ENCODE data around the gene TAF4B.

GRCh38 chr18:26262156-26262555 lies 35.9 kb downstream of the TAF4B start:
- no peak for TF ChIP-seq CHD2 (IDR thresholded peaks at IDR 0.05; ENCODE audit: low read length, partially characterized antibody)
- no peak for TF ChIP-seq PBX3 (IDR thresholded peaks at IDR 0.05)
- TF ChIP-seq USF1 (IDR thresholded peaks at IDR 0.05; ENCODE audit: borderline replicate concordance, low read depth): no peak
- no peak for TF ChIP-seq TAF1 (IDR thresholded peaks at IDR 0.05; ENCODE audit: borderline replicate concordance, low read depth, low read length)
- TF ChIP-seq RXRA (IDR thresholded peaks at IDR 0.05; ENCODE audit: borderline replicate concordance, low read depth): no peak

All from SK-N-SH (cell line).